ACC112 (cell line): ENCODE measurements around the gene CYRIA.

Experiments used
- H2AFZ ChIP-seq: fragments of 200-600 bp; sonication (generic); one replicate; pipeline ENCODE4 v1.6.0; 2017; ENCODE audit warnings: antibody characterized with exemption, low read length; ENCODE audit not compliant: unreplicated experiment
- H3K27ac ChIP-seq: fragments of 200-600 bp; sonication (generic); 2 replicates; pipeline ENCODE4 v1.5.1; 2014; ENCODE audit warnings: low read depth, mild to moderate bottlenecking, antibody characterized with exemption, low read length, moderate library complexity
- H3K27me3 ChIP-seq: fragments of 200-600 bp; sonication (generic); 2 replicates; pipeline ENCODE4 v1.6.1; 2014; ENCODE audit warnings: mild to moderate bottlenecking, antibody characterized with exemption, low read length, moderate library complexity, mixed read lengths; ENCODE audit not compliant: insufficient read depth
- H3K36me3 ChIP-seq: fragments of 200-600 bp; sonication (generic); 2 replicates; pipeline ENCODE4 v1.6.1; 2016; ENCODE audit warnings: mild to moderate bottlenecking, antibody characterized with exemption, low read length, moderate library complexity, mixed read lengths; ENCODE audit not compliant: insufficient read depth
- H3K4me1 ChIP-seq: fragments of 200-600 bp; sonication (generic); one replicate; pipeline ENCODE4 v1.6.1; 2016; ENCODE audit warnings: low read length, mixed read lengths; ENCODE audit not compliant: insufficient read depth, unreplicated experiment, control insufficient read depth
- H3K4me3 ChIP-seq: fragments of 200-600 bp; sonication (generic); 2 replicates; pipeline ENCODE4 v1.5.1; 2014; ENCODE audit warnings: mild to moderate bottlenecking, low read depth, low read length
- H3K79me2 ChIP-seq: fragments of 200-600 bp; sonication (generic); one replicate; pipeline ENCODE4 v1.6.0; 2016; ENCODE audit warnings: low read length; ENCODE audit not compliant: control insufficient read depth, unreplicated experiment, insufficient read depth

The CYRIA gene

DNA sequence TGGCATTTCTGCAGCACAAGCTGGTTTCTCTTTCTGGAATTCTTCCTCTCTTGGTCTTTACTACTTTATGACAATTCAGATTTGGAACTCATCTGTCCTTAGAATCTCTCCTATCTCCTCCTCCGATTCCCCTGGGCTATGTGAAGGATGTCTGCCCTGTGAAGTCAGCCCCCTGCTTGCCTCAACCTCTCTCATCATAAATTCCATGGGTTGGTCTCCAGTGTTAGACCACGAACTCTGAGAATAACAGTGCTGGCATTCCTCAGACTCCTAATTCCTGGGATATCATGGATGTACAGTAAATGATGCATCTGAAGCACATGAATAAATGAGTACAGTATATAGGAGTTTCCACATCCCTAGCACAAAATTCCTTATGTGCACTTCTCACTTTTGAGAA is 21.0 kb upstream of the CYRIA start:
- Histone ChIP-seq H3K36me3 (no peaks in the 10 kb centered on the region), H3K79me2 (no peaks in the 10 kb centered on the region), H3K27ac (no peak overlapping the region), H3K4me1 (no peaks in the 10 kb centered on the region), H2AFZ (no peak overlapping the region), H3K27me3 (peaks cover 37% of the 10 kb centered on the region), H3K4me3 (no peak overlapping the region)

DNA sequence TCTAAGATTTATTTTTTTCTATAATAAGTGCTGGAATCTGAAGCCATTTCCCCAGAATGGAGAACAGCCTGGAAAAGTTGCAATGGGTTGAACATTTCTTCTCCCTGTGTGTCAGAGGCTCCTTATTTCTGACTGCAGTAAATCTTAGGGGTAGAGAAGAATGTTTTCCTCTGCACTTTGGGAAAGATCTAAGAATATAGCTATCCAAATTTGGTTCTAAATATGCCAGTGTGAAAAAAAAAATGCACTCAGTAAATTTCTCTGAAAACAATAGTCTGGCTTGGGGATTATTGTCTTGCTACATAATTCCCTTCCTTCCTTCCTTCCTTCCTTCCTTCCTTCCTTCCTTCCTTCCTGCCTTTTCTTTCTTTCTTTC is 19.7 kb upstream of the CYRIA start:
- Histone ChIP-seq H2AFZ (no peak overlapping the region), H3K27me3 (peaks cover 43% of the 10 kb centered on the region), H3K79me2 (no peaks in the 10 kb centered on the region), H3K4me1 (no peaks in the 10 kb centered on the region), H3K36me3 (no peaks in the 10 kb centered on the region), H3K4me3 (no peak overlapping the region), H3K27ac (no peak overlapping the region)

DNA sequence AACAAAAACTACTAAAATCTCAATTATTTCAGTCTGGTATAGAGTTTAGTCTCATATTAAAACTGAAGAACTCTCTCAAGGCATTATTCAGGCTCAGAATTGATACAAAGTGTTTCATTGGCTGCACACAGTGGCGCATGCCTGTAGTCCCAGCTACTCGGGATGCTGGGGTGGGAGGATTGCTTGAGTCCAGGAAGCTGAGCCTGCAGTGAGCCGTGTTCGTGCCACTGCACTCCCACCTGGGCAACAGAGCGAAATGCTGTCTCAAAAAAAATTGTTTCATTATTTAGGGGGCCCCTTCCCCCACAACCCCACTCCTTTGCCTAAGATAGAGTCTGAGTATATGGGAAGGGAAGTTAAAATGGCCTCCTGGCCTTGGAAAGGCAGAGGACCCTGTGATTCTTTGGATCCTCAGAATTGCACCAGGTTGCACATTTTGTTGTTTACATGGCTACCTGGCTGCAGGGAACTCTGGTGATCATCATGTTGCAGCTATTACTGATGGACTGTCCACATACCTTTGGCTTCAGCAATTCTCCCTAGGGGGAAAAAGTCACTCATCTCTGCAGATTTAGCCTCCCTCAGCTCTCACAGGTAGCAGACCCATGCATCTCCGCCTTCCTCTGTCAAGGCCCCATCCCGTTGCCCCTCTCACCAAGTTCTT is 19.2 kb upstream of the CYRIA start:
- H3K79me2 ChIP-seq = no peaks in the 10 kb centered on the region
- peaks cover 44% of the 10 kb centered on the region for H3K27me3 ChIP-seq
- H3K4me3 ChIP-seq = no peak overlapping the region
- H3K4me1 ChIP-seq = no peaks in the 10 kb centered on the region
- no peak overlapping the region for H2AFZ ChIP-seq
- no peak overlapping the region for H3K27ac ChIP-seq
- H3K36me3 ChIP-seq = no peaks in the 10 kb centered on the region

DNA sequence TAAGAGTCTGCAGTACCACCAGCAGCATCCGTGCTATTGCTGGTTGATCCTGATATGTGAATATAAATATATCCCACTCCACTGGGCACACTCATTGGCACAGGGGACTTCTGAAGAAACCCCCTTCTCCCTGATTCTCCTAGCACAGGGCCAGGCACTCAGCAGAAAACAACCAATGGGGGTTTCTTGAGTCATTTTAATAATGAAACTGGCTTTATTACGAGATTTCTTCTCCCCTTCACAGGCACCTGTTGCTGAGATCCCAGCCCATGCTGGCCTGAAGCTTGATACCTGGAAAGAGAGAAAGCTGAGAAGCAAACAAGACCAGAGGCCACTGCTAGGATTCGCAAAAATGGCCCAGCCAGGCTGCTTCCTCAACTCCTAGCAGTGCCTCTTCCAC is 17.9 kb upstream of the CYRIA start:
- Histone ChIP-seq H2AFZ (no peak overlapping the region), H3K4me1 (no peaks in the 10 kb centered on the region), H3K27me3 (peaks cover 44% of the 10 kb centered on the region), H3K36me3 (no peaks in the 10 kb centered on the region), H3K4me3 (no peak overlapping the region), H3K27ac (no peak overlapping the region), H3K79me2 (no peaks in the 10 kb centered on the region)

DNA sequence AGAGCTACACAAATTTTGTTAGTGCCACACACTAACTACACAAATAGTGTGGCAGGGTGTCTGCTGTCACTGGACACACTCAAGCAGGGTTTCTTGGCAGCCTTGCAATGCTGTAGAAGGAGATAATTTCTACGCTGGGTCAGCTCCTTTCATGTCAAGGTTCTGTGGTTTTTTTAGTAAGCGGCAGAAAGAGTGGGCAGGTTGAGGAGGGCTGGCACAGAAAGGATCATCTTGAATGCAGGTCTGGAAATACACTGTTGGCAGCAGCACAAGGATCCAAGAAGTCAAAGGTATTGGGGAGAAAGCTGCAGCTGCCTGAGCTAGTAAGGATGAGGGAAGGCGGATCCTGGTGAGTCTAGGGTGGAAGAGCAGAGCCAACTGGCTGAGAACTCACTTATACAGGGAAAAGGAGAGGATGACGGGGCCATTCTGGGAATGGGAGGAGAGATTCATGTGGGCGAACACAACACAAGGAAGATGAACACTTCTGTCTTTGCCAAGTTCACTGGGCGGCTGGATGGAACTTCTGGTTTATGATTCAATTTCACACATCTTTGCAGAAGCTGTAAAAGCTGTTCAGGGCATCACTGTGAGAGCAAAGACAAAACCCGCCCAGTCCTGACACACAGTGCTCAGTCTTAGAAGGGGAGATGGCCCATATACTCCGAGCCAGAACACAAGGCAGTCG is 16.9 kb upstream of the CYRIA start:
- Histone ChIP-seq H3K36me3 (no peaks in the 10 kb centered on the region), H3K4me3 (no peak overlapping the region), H3K27me3 (peaks cover 36% of the 10 kb centered on the region), H2AFZ (no peak overlapping the region), H3K27ac (no peak overlapping the region), H3K79me2 (no peaks in the 10 kb centered on the region), H3K4me1 (no peaks in the 10 kb centered on the region)

DNA sequence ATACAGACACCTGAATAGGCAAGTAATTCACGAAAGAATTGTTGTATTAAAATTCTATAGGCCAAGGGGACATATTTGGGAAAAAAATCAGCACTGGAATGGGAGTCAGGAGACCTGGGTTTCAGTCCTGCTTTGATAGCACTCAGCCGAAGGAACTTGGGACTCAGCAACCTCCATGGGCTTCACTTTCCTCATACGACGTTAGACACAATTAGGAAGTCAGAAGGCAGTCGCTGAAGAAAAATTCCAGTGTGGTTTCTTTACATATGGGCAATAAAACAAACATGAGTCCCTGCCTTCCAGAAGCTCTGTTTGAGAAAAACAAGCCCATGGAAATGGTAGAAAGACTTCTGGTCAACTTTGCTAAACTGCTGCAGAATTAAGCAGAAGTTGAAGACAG is 15.1 kb upstream of the CYRIA start:
- no peak overlapping the region for H3K4me3 ChIP-seq
- peaks cover 39% of the 10 kb centered on the region for H3K27me3 ChIP-seq
- no peaks in the 10 kb centered on the region for H3K79me2 ChIP-seq
- H3K27ac ChIP-seq = no peak overlapping the region
- H3K4me1 ChIP-seq = no peaks in the 10 kb centered on the region
- H3K36me3 ChIP-seq = no peaks in the 10 kb centered on the region
- H2AFZ ChIP-seq = no peak overlapping the region

DNA sequence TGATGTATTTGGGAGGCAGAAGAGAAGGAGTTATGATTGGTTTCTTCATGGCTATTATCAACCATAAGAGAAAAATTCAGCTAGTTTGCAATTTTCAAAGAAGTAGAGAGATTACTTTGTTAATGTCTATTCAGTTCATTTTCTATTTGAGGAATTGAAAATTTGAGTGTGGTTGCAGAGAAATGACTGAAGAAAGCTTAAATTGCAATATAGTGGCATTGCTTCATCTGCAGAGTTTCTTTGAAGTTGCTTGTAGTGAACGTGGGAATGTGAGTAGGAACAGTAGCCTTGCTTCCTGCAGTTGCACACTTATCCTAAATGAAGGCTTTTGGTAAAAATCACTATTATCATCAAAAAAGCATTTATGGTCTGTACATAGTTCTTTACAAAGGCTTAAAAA is 14.7 kb upstream of the CYRIA start:
- H3K4me1 ChIP-seq = no peaks in the 10 kb centered on the region
- no peaks in the 10 kb centered on the region for H3K36me3 ChIP-seq
- H3K4me3 ChIP-seq = no peak overlapping the region
- H3K27ac ChIP-seq = no peak overlapping the region
- H3K79me2 ChIP-seq = no peaks in the 10 kb centered on the region
- no peak overlapping the region for H2AFZ ChIP-seq
- H3K27me3 ChIP-seq = peaks cover 41% of the 10 kb centered on the region

DNA sequence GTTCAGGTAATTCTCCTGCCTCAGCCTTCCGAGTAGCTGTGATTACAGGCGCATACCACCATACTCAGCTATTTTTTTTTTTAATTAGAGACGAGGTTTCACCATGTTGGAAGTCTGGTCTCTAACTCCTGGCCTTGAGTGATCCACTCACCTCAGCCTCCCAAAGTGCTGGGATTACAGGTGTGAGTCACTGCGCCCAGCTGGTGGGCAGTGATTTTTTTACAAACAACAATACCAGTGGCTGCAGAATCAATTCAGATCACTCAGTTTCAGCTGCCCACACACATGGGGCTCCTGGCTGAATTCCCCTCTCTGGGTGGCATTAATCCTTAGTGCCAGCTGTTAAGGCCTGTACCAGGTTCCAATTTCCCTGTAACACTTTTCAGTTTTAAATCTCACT is 13.3 kb upstream of the CYRIA start:
- no peak overlapping the region for H3K27ac ChIP-seq
- H3K4me3 ChIP-seq = no peak overlapping the region
- no peaks in the 10 kb centered on the region for H3K79me2 ChIP-seq
- no peaks in the 10 kb centered on the region for H3K4me1 ChIP-seq
- H3K36me3 ChIP-seq = no peaks in the 10 kb centered on the region
- H2AFZ ChIP-seq = no peak overlapping the region
- H3K27me3 ChIP-seq = peaks cover 33% of the 10 kb centered on the region

DNA sequence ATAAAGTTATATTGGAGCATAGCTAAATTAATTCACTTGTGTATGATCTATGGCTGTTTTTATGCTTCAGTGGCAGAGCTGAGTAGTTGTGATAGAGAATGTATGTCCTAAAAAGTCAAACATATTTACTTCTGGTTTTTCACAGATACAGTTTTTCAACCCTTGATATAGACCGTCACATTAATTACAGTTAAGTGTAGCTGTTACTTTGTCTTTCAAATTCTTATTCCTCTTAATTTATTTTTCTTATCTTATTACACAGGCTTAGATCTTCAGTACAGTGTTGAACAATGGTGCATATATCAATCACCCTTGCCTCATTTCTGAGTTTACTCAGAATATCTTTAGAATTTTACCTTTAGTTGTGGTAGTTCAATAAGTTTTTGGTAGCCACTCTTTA is 12.2 kb upstream of the CYRIA start:
- H3K27ac ChIP-seq = no peak overlapping the region
- no peak overlapping the region for H2AFZ ChIP-seq
- no peaks in the 10 kb centered on the region for H3K36me3 ChIP-seq
- H3K4me1 ChIP-seq = no peaks in the 10 kb centered on the region
- H3K79me2 ChIP-seq = no peaks in the 10 kb centered on the region
- H3K27me3 ChIP-seq = peaks cover 26% of the 10 kb centered on the region; the same call in 1 of the 2 replicates
- no peak overlapping the region for H3K4me3 ChIP-seq

DNA sequence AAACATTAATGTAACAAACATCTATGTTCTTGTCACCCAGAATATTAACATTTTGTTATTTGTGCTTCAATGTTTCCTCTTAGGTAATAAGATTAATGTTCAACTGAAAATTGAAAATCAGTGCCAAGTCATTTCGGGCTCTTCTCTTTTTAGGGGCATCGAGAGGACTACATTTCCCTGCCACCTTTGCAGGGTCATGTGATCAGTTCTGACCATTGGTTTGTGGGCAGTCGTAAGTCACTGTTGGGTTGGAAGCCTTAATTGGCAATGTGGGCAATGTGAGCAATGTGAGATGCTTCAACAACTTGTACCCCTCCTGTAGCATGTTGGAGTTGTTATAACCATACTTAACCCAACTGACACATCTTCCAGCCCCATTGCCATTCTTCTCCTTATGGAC is 10.1 kb upstream of the CYRIA start:
- no peaks in the 10 kb centered on the region for H3K36me3 ChIP-seq
- peaks cover 20% of the 10 kb centered on the region; the same call in 1 of the 2 replicates for H3K27me3 ChIP-seq
- H3K79me2 ChIP-seq = no peaks in the 10 kb centered on the region
- no peak overlapping the region for H2AFZ ChIP-seq
- no peak overlapping the region for H3K27ac ChIP-seq
- no peaks in the 10 kb centered on the region for H3K4me1 ChIP-seq
- H3K4me3 ChIP-seq = no peak overlapping the region

DNA sequence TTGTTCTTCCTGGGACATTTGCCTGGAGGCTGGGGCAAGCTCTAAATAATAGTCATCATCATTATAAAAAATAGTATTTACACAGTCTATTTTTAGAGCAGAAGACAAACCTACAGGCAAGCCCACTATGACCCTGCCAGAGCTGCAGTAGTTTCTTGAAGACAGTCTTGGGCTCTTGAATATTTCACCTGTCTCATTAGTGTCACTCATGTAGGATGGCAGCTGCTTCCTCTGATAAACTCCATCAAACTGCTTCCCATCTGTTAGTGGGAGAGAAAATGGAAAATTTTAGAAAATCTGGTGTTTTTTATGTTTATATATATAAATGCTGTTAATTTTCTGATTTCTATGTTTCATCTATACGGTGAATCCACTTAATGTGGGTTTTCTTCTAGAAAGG is 8.5 kb upstream of the CYRIA start:
- H3K79me2 ChIP-seq = no peaks in the 10 kb centered on the region
- H2AFZ ChIP-seq = no peak overlapping the region
- H3K27me3 ChIP-seq = peaks cover 18% of the 10 kb centered on the region
- H3K36me3 ChIP-seq = no peaks in the 10 kb centered on the region
- no peak overlapping the region for H3K4me3 ChIP-seq
- no peaks in the 10 kb centered on the region for H3K4me1 ChIP-seq
- no peak overlapping the region for H3K27ac ChIP-seq
